ENCODE measurements around the gene FSTL4. TPM values are rescaled to one million over a fixed set of nuclear protein-coding genes. Genes with fewer than 3 reads are reported as not detected.

Gene FSTL4
- total RNA-seq, 1 experiment from 2014 or later = 2.7 TPM

DNA sequence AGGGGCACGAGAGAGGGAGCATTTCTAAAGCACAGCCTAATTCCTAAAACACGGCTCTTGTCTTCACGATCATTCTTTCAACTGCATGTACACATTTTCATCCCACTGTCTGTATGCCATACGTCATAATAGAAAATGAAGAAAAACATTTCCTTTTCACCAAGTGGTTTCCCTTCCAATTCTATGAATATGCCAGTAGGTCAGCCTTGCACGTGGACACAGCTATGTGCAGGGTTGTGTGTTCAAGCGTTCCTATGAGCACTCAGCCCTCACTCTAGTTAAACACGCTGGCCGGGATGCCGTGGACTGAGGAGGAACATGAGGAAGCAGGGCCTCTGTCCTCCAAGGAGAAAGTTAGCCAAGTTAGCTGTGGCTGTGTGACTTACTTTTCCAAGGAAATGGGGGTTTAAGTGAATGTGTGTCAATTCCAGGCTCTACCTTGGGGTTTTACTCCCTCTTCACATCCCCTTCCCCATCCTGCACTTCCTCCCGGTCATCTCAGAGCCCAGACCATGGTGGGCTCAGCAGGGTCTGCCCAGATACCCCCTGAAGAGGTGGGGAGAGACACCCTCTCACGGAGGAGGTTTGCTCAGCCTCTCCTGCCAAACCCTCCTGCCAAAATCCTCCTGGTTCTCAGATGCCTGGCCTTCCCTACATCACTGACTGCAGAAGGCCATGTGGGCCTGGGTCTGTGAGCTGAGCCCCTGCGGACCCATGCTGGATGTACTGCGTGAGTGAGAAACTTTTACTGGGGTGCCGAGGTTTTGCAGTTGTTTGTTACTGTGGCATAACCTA is 230.6 kb downstream of the FSTL4 start:
- Mint-ChIP-seq H3K4me3 (ENCODE audit: unreplicated experiment) (no peak overlapping the region), H3K36me3 (ENCODE audit: insufficient read depth, unreplicated experiment) (peaks cover 4% of the 10 kb centered on the region), H3K9me3 (ENCODE audit: unreplicated experiment) (peaks cover 26% of the 10 kb centered on the region), H3K4me1 (ENCODE audit: low read depth, unreplicated experiment) (no peaks in the 10 kb centered on the region), H3K27me3 (ENCODE audit: insufficient read depth, unreplicated experiment) (peaks cover 23% of the 10 kb centered on the region), H3K27ac (ENCODE audit: unreplicated experiment) (no peak overlapping the region)
- TF ChIP-seq, protein P1, sequence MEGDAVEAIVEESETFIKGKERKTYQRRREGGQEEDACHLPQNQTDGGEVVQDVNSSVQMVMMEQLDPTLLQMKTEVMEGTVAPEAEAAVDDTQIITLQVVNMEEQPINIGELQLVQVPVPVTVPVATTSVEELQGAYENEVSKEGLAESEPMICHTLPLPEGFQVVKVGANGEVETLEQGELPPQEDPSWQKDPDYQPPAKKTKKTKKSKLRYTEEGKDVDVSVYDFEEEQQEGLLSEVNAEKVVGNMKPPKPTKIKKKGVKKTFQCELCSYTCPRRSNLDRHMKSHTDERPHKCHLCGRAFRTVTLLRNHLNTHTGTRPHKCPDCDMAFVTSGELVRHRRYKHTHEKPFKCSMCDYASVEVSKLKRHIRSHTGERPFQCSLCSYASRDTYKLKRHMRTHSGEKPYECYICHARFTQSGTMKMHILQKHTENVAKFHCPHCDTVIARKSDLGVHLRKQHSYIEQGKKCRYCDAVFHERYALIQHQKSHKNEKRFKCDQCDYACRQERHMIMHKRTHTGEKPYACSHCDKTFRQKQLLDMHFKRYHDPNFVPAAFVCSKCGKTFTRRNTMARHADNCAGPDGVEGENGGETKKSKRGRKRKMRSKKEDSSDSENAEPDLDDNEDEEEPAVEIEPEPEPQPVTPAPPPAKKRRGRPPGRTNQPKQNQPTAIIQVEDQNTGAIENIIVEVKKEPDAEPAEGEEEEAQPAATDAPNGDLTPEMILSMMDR (IDR thresholded peaks at IDR 0.05; ENCODE audit: insufficient read depth in 1 of 2, low read depth in 1 of 2, low read length in 1 of 2, severe bottlenecking in 1 of 2, unreplicated experiment in 1 of 2) = no peak
- H3K36me3 ChIP-seq (ENCODE audit: control insufficient read depth, insufficient read depth, low read length) = no peaks in the 10 kb centered on the region
- no TSS peak for BruUV-seq (replicated peaks)
- H3K27me3 ChIP-seq (replicated peaks; ENCODE audit: control insufficient read depth, insufficient read depth, low read length) = no peaks in the 10 kb centered on the region; the same call in 1 of the 2 replicates
- no peak overlapping the region for H3K4me3 ChIP-seq (ENCODE audit: low read depth, low read length)
- H3K4me1 ChIP-seq = no peaks in the 10 kb centered on the region
- ChIA-PET POLR2A (no interaction called here), CTCF (no interaction called here)
- DNase-seq = no peak
- peaks cover 11% of the 10 kb centered on the region for H3K9me3 ChIP-seq
- intact Hi-C loops (cut with micrococcal nuclease; ENCODE audit: unreplicated experiment) = no loop called here

DNA sequence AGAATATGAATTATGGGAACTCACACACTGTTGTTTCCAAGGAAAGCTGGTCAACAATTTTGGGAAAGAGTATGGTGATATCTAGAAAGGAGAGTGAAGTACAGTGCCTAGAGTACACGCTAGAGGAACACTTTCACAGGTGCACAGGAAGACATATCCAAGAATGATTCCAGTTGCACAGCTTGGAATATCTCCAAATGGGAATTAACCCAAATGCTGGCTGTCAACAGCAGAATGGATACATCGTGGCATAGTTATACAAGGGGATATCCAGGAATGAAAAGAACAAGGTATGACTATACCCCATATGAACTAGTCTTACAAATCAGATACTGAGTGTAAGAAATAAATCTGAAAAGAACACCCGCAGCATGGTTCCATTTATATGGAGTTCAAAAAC is 231.3 kb downstream of the FSTL4 start:
- no peaks in the 10 kb centered on the region for H3K4me1 Mint-ChIP-seq (ENCODE audit: low read depth, unreplicated experiment)
- no peak for DNase-seq
- Histone ChIP-seq H3K4me3 (ENCODE audit: low read depth, low read length) (no peak overlapping the region), H3K4me1 (no peaks in the 10 kb centered on the region), H3K9me3 (peaks cover 11% of the 10 kb centered on the region), H3K36me3 (ENCODE audit: control insufficient read depth, insufficient read depth, low read length) (no peaks in the 10 kb centered on the region), H3K27me3 (replicated peaks; ENCODE audit: control insufficient read depth, insufficient read depth, low read length) (no peaks in the 10 kb centered on the region; the same call in 1 of the 2 replicates)
- H3K27ac Mint-ChIP-seq (ENCODE audit: unreplicated experiment) = no peak overlapping the region
- CTCF ChIA-PET = no interaction called here
- POLR2A ChIA-PET = no interaction called here
- no TSS peak for BruUV-seq (replicated peaks)
- no peak overlapping the region for H3K4me3 Mint-ChIP-seq (ENCODE audit: unreplicated experiment)
- intact Hi-C loops (cut with micrococcal nuclease; ENCODE audit: unreplicated experiment) = no loop called here
- H3K36me3 Mint-ChIP-seq (ENCODE audit: insufficient read depth, unreplicated experiment) = peaks cover 4% of the 10 kb centered on the region
- peaks cover 32% of the 10 kb centered on the region for H3K9me3 Mint-ChIP-seq (ENCODE audit: unreplicated experiment)
- TF ChIP-seq, protein P1 (IDR thresholded peaks at IDR 0.05; ENCODE audit: insufficient read depth in 1 of 2, low read depth in 1 of 2, low read length in 1 of 2, severe bottlenecking in 1 of 2, unreplicated experiment in 1 of 2) = no peak
- peaks cover 23% of the 10 kb centered on the region for H3K27me3 Mint-ChIP-seq (ENCODE audit: insufficient read depth, unreplicated experiment)

DNA sequence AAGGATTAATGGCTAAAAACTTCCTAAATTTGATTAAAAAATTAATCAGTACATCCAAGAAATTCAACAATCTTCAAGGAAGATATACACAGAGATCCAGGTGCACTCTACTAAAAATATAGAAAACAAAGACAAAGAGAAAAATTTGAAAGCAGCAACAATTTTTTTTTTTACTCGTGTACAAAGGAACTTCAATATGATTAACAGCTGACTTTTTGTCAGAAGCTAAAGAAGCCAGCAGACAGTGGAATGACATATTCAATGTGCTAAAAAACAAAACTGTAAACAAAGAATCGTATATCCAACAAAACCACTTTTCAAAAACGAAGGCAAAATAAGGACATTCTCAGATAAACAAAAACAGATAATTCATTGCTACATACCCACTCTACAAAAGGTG is 234.6 kb downstream of the FSTL4 start:
- H3K9me3 Mint-ChIP-seq (ENCODE audit: unreplicated experiment) = peaks cover 39% of the 10 kb centered on the region
- no peaks in the 10 kb centered on the region for H3K4me1 Mint-ChIP-seq (ENCODE audit: low read depth, unreplicated experiment)
- ChIA-PET POLR2A (no interaction called here), CTCF (no interaction called here)
- H3K4me3 Mint-ChIP-seq (ENCODE audit: unreplicated experiment) = no peak overlapping the region
- intact Hi-C loops (cut with micrococcal nuclease; ENCODE audit: unreplicated experiment) = no loop called here
- peaks cover 4% of the 10 kb centered on the region for H3K36me3 Mint-ChIP-seq (ENCODE audit: insufficient read depth, unreplicated experiment)
- TF ChIP-seq, protein P1 (IDR thresholded peaks at IDR 0.05; ENCODE audit: insufficient read depth in 1 of 2, low read depth in 1 of 2, low read length in 1 of 2, severe bottlenecking in 1 of 2, unreplicated experiment in 1 of 2) = no peak
- Histone ChIP-seq H3K4me1 (no peaks in the 10 kb centered on the region), H3K9me3 (peaks cover 11% of the 10 kb centered on the region), H3K36me3 (ENCODE audit: control insufficient read depth, insufficient read depth, low read length) (no peaks in the 10 kb centered on the region), H3K4me3 (ENCODE audit: low read depth, low read length) (no peak overlapping the region), H3K27me3 (replicated peaks; ENCODE audit: control insufficient read depth, insufficient read depth, low read length) (no peaks in the 10 kb centered on the region; the same call in 1 of the 2 replicates)
- no peak for DNase-seq
- H3K27ac Mint-ChIP-seq (ENCODE audit: unreplicated experiment) = no peak overlapping the region
- BruUV-seq (replicated peaks) = no TSS peak
- peaks cover 11% of the 10 kb centered on the region for H3K27me3 Mint-ChIP-seq (ENCODE audit: insufficient read depth, unreplicated experiment)
